Esophagus squamous epithelium (tissue), 4 donors: ENCODE measurements around the gene REV3L.

Experiments used
- CTCF ChIP-seq, 6 experiments: fragments of 450-650 bp in 4 of 6; fragments of 200-600 bp in 2 of 6; sonication (generic) in 2 of 6; IDR thresholded peaks; one replicate each; pipeline ENCODE4 v1.5.1; 2016 to 2019; ENCODE audit warnings: antibody characterized with exemption in 6 of 6, mild to moderate bottlenecking in 4 of 6, moderate library complexity in 4 of 6
- POLR2A ChIP-seq, 4 donors: fragments of 450-650 bp; IDR thresholded peaks; one replicate each; pipeline ENCODE4 v1.6.1; 2017; ENCODE audit warnings: antibody characterized with exemption in 4 of 4, mild to moderate bottlenecking in 4 of 4, moderate library complexity in 3 of 4

- TF ChIP-seq POLR2A (IDR thresholded peaks at IDR 0.05) (no peak), CTCF (IDR thresholded peaks at IDR 0.05) (no peak)
Observed at GRCh38 chr6:111379302-111379701, 103.7 kb downstream of the REV3L start.
